SK-N-SH treated with all-trans-retinoic acid at 6 μM for 48 hours (cell line): Measurements from ENCODE around the gene ABITRAM.

Experiments
- ATAC-seq: fragments of 200-7000 bp; cut with Tn5 transposase; 3 replicates; pipeline ENCODE4 v1.9.1; 2020; ENCODE audit warnings: mild to moderate bottlenecking, moderate library complexity
- ARNTL ChIP-seq: fragments of 450-650 bp; formaldehyde crosslinking; IDR thresholded peaks from 2 replicates; pipeline ENCODE4 v1.5.0; 2020; ENCODE audit warnings: low read depth, mild to moderate bottlenecking, moderate library complexity, borderline replicate concordance
- BACH2 ChIP-seq: fragments of 250-450 bp; sonication (Bioruptor Pico); IDR thresholded peaks from 2 replicates; pipeline ENCODE4 v1.9.0; 2021; ENCODE audit warnings: mild to moderate bottlenecking, borderline replicate concordance
- CSDC2 ChIP-seq: fragments of 250-450 bp; sonication (Bioruptor Pico); IDR thresholded peaks from 2 replicates; pipeline ENCODE4 v1.5.0; 2020; ENCODE audit warnings: mild to moderate bottlenecking, moderate library complexity
- ESRRG ChIP-seq: fragments of 250-450 bp; sonication (Bioruptor Pico); IDR thresholded peaks from 2 replicates; pipeline ENCODE4 v1.6.1; 2021; ENCODE audit warnings: mild to moderate bottlenecking
- GLIS3 ChIP-seq: fragments of 250-450 bp; sonication (Bioruptor Pico); IDR thresholded peaks from 2 replicates; pipeline ENCODE4 v1.5.0; 2020; ENCODE audit warnings: mild to moderate bottlenecking, moderate library complexity
- ISL1 ChIP-seq: fragments of 250-450 bp; sonication (Bioruptor Pico); IDR thresholded peaks from 2 replicates; pipeline ENCODE4 v2.1.2; 2022; ENCODE audit warnings: mild to moderate bottlenecking, moderate library complexity
- OSR1 ChIP-seq: fragments of 250-450 bp; sonication (Bioruptor Pico); IDR thresholded peaks from 2 replicates; pipeline ENCODE4 v1.8.0; 2022; ENCODE audit warnings: moderate library complexity, mild to moderate bottlenecking, inconsistent platforms
- PPARA ChIP-seq: fragments of 250-450 bp; sonication (Bioruptor Pico); IDR thresholded peaks from 2 replicates; pipeline ENCODE4 v1.5.0; 2020; ENCODE audit warnings: mild to moderate bottlenecking, borderline replicate concordance
- RARB ChIP-seq: fragments of 250-450 bp; sonication (Bioruptor Pico); IDR thresholded peaks from 2 replicates; pipeline ENCODE4 v1.8.0; 2021; ENCODE audit warnings: mild to moderate bottlenecking, moderate library complexity
- SNAI2 ChIP-seq: fragments of 250-450 bp; sonication (Bioruptor Pico); IDR thresholded peaks from 2 replicates; pipeline ENCODE4 v1.5.0; 2020; ENCODE audit warnings: mild to moderate bottlenecking, moderate library complexity
- TCF4 ChIP-seq: fragments of 250-450 bp; sonication (Bioruptor Pico); IDR thresholded peaks from 2 replicates; pipeline ENCODE4 v1.8.0; 2021; ENCODE audit warnings: mild to moderate bottlenecking, moderate library complexity, borderline replicate concordance
- ZC3H10 ChIP-seq: fragments of 250-450 bp; sonication (Bioruptor Pico); IDR thresholded peaks from 2 replicates; pipeline ENCODE4 v1.5.1; 2021; ENCODE audit warnings: mild to moderate bottlenecking, moderate library complexity
- ZFP3 ChIP-seq: fragments of 250-450 bp; sonication (Bioruptor Pico); IDR thresholded peaks from 2 replicates; pipeline ENCODE4 v1.5.0; 2020; ENCODE audit warnings: mild to moderate bottlenecking, moderate library complexity
- ZFP30 ChIP-seq: fragments of 450-650 bp; formaldehyde crosslinking; IDR thresholded peaks from 2 replicates; pipeline ENCODE4 v1.5.0; 2022; ENCODE audit warnings: mild to moderate bottlenecking, moderate library complexity
- ZNF565 ChIP-seq: fragments of 450-650 bp; formaldehyde crosslinking; conservative IDR thresholded peaks from 2 replicates; pipeline ENCODE4 v1.5.0; 2020; ENCODE audit warnings: low read depth, mild to moderate bottlenecking, moderate library complexity
- ZNF70 ChIP-seq: fragments of 450-650 bp; formaldehyde crosslinking; IDR thresholded peaks from 2 replicates; pipeline ENCODE4 v1.5.0; 2020; ENCODE audit warnings: mild to moderate bottlenecking, moderate library complexity
- ZNF8 ChIP-seq: fragments of 450-650 bp; formaldehyde crosslinking; IDR thresholded peaks from 2 replicates; pipeline ENCODE4 v1.5.0; 2020; ENCODE audit warnings: mild to moderate bottlenecking, moderate library complexity
- TF ChIP-seq, protein P1 (sequence below): fragments of 250-450 bp; sonication (Bioruptor Pico); IDR thresholded peaks from 2 replicates; pipeline ENCODE4 v1.5.1; 2021; ENCODE audit warnings: mild to moderate bottlenecking, moderate library complexity
- TF ChIP-seq, protein P2 (sequence below): fragments of 250-450 bp; sonication (Bioruptor Pico); IDR thresholded peaks from 2 replicates; pipeline ENCODE4 v1.8.0; 2021; ENCODE audit warnings: low read depth, mild to moderate bottlenecking, moderate library complexity, borderline replicate concordance
- TF ChIP-seq, protein P3 (sequence below): fragments of 250-450 bp; sonication (Bioruptor Pico); IDR thresholded peaks from 2 replicates; pipeline ENCODE4 v1.5.1; 2020; ENCODE audit warnings: low read depth, mild to moderate bottlenecking, moderate library complexity
- TF ChIP-seq, protein P4 (sequence below): fragments of 250-450 bp; sonication (Bioruptor Pico); IDR thresholded peaks from 2 replicates; pipeline ENCODE4 v1.8.0; 2020; ENCODE audit warnings: mild to moderate bottlenecking, moderate library complexity, borderline replicate concordance

Gene ABITRAM

DNA sequence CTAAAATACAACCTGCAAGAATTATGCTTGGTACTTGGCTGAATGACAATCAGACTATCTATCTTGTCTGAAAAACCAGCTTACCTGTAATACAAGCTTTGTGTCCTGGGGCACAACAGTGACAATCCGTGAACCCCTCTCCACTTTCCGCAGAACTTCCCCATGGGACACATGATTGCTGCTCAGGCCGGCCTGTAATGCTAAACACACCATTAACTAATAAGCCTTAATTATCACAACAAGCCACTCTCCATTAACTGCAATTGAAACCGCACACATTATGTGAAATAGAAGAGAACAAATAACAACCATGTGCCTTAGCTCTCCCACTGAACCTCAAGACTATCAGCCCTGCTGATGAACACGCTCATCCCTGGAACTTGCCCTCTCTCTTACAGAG is 34.0 kb upstream of the ABITRAM start:
- TF ChIP-seq GLIS3 (CRISPR knock-in tag), result no peak
- ATAC-seq, result no peak

DNA sequence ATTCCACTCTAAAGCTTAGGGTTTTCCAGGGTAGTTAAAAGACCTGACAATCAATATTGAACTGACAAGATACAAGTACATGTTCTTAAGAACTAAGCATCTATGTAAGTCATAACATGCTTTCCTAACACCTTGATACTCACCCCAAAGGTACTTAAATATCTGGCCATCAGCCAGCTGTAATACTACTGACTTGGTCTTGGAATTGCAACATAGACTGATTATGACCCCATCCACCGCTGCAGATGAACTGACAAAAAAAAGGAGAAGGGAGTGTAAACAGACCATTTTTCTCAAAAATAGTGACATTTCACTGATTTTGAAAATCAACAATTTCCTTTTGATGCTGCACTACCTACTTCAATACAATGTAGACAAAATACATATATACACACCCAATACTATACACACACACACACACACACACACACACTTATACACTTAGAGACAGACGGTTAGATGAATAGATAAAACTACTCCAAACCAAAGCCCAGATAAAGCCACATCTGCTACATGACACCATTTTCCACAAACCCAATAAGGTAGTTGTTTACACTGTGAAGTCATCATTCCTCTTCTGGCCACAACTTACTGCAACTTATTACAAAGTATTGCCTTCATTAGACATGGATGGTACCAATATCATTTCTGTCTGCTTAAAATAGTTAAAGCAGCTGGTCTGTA is 30.6 kb upstream of the ABITRAM start:
- TF ChIP-seq RARB, result no peak
- TF ChIP-seq PPARA (CRISPR knock-in tag), result no peak
- TF ChIP-seq CSDC2 (CRISPR knock-in tag), result no peak
- TF ChIP-seq ZFP30 (CRISPR knock-in tag), result no peak
- TF ChIP-seq, protein P1, sequence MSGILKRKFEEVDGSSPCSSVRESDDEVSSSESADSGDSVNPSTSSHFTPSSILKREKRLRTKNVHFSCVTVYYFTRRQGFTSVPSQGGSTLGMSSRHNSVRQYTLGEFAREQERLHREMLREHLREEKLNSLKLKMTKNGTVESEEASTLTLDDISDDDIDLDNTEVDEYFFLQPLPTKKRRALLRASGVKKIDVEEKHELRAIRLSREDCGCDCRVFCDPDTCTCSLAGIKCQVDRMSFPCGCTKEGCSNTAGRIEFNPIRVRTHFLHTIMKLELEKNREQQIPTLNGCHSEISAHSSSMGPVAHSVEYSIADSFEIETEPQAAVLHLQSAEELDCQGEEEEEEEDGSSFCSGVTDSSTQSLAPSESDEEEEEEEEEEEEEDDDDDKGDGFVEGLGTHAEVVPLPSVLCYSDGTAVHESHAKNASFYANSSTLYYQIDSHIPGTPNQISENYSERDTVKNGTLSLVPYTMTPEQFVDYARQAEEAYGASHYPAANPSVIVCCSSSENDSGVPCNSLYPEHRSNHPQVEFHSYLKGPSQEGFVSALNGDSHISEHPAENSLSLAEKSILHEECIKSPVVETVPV, result no peak
- no peak for TF ChIP-seq ESRRG (CRISPR knock-in tag)
- no peak for TF ChIP-seq ZC3H10 (CRISPR knock-in tag)
- TF ChIP-seq ZNF565 (CRISPR knock-in tag), result no peak
- TF ChIP-seq, protein P2, sequence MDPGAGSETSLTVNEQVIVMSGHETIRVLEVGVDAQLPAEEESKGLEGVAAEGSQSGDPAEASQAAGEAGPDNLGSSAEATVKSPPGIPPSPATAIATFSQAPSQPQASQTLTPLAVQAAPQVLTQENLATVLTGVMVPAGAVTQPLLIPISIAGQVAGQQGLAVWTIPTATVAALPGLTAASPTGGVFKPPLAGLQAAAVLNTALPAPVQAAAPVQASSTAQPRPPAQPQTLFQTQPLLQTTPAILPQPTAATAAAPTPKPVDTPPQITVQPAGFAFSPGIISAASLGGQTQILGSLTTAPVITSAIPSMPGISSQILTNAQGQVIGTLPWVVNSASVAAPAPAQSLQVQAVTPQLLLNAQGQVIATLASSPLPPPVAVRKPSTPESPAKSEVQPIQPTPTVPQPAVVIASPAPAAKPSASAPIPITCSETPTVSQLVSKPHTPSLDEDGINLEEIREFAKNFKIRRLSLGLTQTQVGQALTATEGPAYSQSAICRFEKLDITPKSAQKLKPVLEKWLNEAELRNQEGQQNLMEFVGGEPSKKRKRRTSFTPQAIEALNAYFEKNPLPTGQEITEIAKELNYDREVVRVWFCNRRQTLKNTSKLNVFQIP (CRISPR knock-in tag), result no peak
- no peak for ATAC-seq

DNA sequence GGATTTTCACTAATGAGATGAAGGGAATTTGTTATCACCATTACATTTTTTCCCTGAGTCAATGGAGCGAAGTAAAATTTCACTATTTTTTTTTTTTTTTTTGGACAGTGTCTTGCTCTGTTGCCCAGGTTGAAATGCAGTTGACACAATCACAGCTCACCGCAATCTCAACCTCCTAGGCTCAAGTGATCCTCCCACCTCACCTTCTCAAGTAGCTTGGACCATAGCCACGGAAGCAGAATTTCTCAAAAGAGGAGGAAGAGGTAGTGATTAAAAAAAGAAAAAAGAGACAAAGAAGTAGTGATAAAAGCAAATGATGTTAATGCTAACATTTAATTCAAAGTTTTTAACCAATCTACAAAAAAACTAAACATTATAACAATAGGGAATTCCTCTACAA is 30.0 kb upstream of the ABITRAM start:
- no peak for ATAC-seq
- no peak for TF ChIP-seq ESRRG (CRISPR knock-in tag)
- TF ChIP-seq RARB, result no peak
- TF ChIP-seq GLIS3 (CRISPR knock-in tag), result no peak
- TF ChIP-seq, protein P3, sequence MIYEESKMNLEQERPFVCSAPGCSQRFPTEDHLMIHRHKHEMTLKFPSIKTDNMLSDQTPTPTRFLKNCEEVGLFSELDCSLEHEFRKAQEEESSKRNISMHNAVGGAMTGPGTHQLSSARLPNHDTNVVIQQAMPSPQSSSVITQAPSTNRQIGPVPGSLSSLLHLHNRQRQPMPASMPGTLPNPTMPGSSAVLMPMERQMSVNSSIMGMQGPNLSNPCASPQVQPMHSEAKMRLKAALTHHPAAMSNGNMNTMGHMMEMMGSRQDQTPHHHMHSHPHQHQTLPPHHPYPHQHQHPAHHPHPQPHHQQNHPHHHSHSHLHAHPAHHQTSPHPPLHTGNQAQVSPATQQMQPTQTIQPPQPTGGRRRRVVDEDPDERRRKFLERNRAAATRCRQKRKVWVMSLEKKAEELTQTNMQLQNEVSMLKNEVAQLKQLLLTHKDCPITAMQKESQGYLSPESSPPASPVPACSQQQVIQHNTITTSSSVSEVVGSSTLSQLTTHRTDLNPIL (CRISPR knock-in tag), result no peak
- no peak for TF ChIP-seq ZFP30 (CRISPR knock-in tag)
- no peak for TF ChIP-seq ZNF8 (CRISPR knock-in tag)
- TF ChIP-seq ISL1 (CRISPR knock-in tag), result no peak
- no peak for TF ChIP-seq ZNF70 (CRISPR knock-in tag)
- TF ChIP-seq, protein P4, sequence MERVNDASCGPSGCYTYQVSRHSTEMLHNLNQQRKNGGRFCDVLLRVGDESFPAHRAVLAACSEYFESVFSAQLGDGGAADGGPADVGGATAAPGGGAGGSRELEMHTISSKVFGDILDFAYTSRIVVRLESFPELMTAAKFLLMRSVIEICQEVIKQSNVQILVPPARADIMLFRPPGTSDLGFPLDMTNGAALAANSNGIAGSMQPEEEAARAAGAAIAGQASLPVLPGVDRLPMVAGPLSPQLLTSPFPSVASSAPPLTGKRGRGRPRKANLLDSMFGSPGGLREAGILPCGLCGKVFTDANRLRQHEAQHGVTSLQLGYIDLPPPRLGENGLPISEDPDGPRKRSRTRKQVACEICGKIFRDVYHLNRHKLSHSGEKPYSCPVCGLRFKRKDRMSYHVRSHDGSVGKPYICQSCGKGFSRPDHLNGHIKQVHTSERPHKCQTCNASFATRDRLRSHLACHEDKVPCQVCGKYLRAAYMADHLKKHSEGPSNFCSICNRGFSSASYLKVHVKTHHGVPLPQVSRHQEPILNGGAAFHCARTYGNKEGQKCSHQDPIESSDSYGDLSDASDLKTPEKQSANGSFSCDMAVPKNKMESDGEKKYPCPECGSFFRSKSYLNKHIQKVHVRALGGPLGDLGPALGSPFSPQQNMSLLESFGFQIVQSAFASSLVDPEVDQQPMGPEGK, result no peak
- TF ChIP-seq, protein P1, result no peak
- TF ChIP-seq OSR1 (CRISPR knock-in tag), result no peak
- no peak for TF ChIP-seq ZFP3 (CRISPR knock-in tag)
- TF ChIP-seq TCF4 (CRISPR knock-in tag), result no peak
- TF ChIP-seq ARNTL (CRISPR knock-in tag), result no peak

DNA sequence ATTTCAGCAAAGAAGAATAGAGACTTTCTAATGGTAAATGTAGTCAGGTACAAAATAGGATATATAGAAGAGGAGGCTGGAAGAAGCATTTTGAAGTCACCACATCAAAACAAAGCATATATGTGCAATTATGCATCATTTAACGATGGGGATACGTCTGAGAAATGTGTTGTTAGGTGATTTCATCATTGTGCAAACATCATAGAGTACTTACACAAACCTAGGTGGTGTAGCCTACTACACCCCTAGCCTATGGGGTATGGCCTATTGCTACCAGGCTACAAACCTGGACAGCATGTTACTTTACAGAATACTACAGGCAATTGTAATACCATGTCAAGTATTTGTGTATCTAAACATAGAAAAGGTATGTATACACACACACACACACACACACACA is 28.7 kb upstream of the ABITRAM start:
- ATAC-seq, result no peak
- TF ChIP-seq SNAI2, result no peak
- no peak for TF ChIP-seq BACH2 (CRISPR knock-in tag)
- TF ChIP-seq ZFP3 (CRISPR knock-in tag), result no peak
- TF ChIP-seq, protein P1, result no peak
- no peak for TF ChIP-seq ZNF565 (CRISPR knock-in tag)
- TF ChIP-seq ESRRG (CRISPR knock-in tag), result no peak
- no peak for TF ChIP-seq TCF4 (CRISPR knock-in tag)
